Activated CD8-positive, alpha-beta T cell treated with anti-CD3 and anti-CD28 coated beads for 36 hours (primary cell): ENCODE measurements around the gene PDE3B. TPM values are rescaled to one million over a fixed set of nuclear protein-coding genes. Genes with fewer than 3 reads are reported as not detected.
"Not testable (repeated sequence)": the region's sequence is repeated elsewhere in the genome, so short reads cannot be mapped to it uniquely, and the experiment has no call there.

Experiments
- ATAC-seq: fragments of 200-7000 bp; cut with Tn5 transposase; one replicate; pipeline ENCODE4 v1.10.0; 2021; ENCODE audit warnings: mild to moderate bottlenecking, moderate library complexity
- CTCF ChIA-PET: fragments of 350-600 bp; sonication (Branson Sonifier 250); formaldehyde crosslinking; loops from one replicate; lab custom pipeline; 2021; ENCODE audit warnings: antibody characterized with exemption; lab: Charles Lee
- POLR2A ChIA-PET: fragments of 350-600 bp; sonication (Branson Sonifier 250); formaldehyde crosslinking; loops from one replicate; lab custom pipeline; 2021; ENCODE audit warnings: antibody characterized with exemption; lab: Charles Lee
- DNase-seq: peaks from one replicate; pipeline ENCODE4 v3.0.0-alpha.2; 2020
- H3K27ac Mint-ChIP-seq: one replicate; pipeline ENCODE4 v1.8.0; 2021; ENCODE audit warnings: mild to moderate bottlenecking, mixed read lengths
- H3K27me3 Mint-ChIP-seq: one replicate; pipeline ENCODE4 v1.8.0; 2021; ENCODE audit warnings: mixed read lengths
- H3K36me3 Mint-ChIP-seq: one replicate; pipeline ENCODE4 v1.8.0; 2021; ENCODE audit warnings: low read depth, mixed read lengths
- H3K4me1 Mint-ChIP-seq: one replicate; pipeline ENCODE4 v1.8.0; 2021; ENCODE audit warnings: low read depth, mixed read lengths
- H3K4me3 Mint-ChIP-seq: one replicate; pipeline ENCODE4 v1.8.0; 2021; ENCODE audit warnings: mild to moderate bottlenecking, moderate library complexity, mixed read lengths
- H3K9me3 Mint-ChIP-seq: one replicate; pipeline ENCODE4 v1.8.0; 2021; ENCODE audit warnings: mixed read lengths
- CTCF ChIP-seq: fragments of 200-600 bp; IDR thresholded peaks from one replicate; pipeline ENCODE4 v1.8.0; 2022; ENCODE audit warnings: antibody characterized with exemption, mild to moderate bottlenecking
- intact Hi-C: fragments of 100-400 bp; cut with micrococcal nuclease; formaldehyde crosslinking; loops from one replicate; pipeline ENCODE4 v1.10.0; 2022
- total RNA-seq, 2 experiments: library from RNA; stranded (reverse); gene quantifications; one replicate each; pipeline ENCODE4 v1.2.3, GENCODE V29; 2021

Gene PDE3B
- total RNA-seq, 2 experiments from 2014 or later, result 42.3 to 43.1 TPM

- CTCF ChIA-PET, result interaction anchor here (1.1 kb wide), 1 partner anchor 281 kb away, joined by 3 read pairs; no protein-coding TSS in a partner anchor
- POLR2A ChIA-PET, result interaction anchor here (1.1 to 1.3 kb wide), 2 partner anchors 10 to 18 kb away, joined by 3 to 5 read pairs; no protein-coding TSS in a partner anchor
- H3K27ac Mint-ChIP-seq, result peak overlapping the region; percentile 50
- H3K9me3 Mint-ChIP-seq, result peaks cover 7% of the 10 kb centered on the region
- no peak for ATAC-seq
- intact Hi-C loops, result no loop called here
- peaks cover 55% of the 10 kb centered on the region for H3K4me1 Mint-ChIP-seq
- H3K27me3 Mint-ChIP-seq, result no peaks in the 10 kb centered on the region
- no peak overlapping the region for H3K4me3 Mint-ChIP-seq
- TF ChIP-seq CTCF, result no peak
- peaks cover 60% of the 10 kb centered on the region for H3K36me3 Mint-ChIP-seq
- no peak for DNase-seq
These were observed 17.0 kb upstream of the PDE3B start for GRCh38 chr11:14626650-14627049.

GRCh38 chr11:14633506-14634224, 9.9 kb upstream of the PDE3B start:
- Mint-ChIP-seq H3K36me3 (peaks cover 56% of the 10 kb centered on the region), H3K4me1 (peaks cover 48% of the 10 kb centered on the region), H3K27ac (peak overlapping the region; percentile 61), H3K9me3 (peaks cover 31% of the 10 kb centered on the region)
- H3K27me3 Mint-ChIP-seq, H3K4me3 Mint-ChIP-seq, POLR2A ChIA-PET, DNase-seq, intact Hi-C loops, ATAC-seq: not testable (repeated sequence)
- CTCF ChIA-PET, result interaction anchor here (1.5 to 2.8 kb wide), 3 partner anchors 11 to 103 kb away, joined by 3 to 9 read pairs (median 7); partner anchors contain the start of gene PDE3B

- no peak for TF ChIP-seq CTCF
- peaks cover 62% of the 10 kb centered on the region for H3K36me3 Mint-ChIP-seq
- ChIA-PET CTCF (interaction anchor here (0.9 to 2.8 kb wide), 5 partner anchors 9 to 156 kb away, joined by 3 to 9 read pairs (median 3); partner anchors contain the start of gene PDE3B), POLR2A (interaction anchor here (0.9 kb wide), 1 partner anchor 10 kb away, joined by 5 read pairs; no protein-coding TSS in a partner anchor)
- H3K4me3 Mint-ChIP-seq, result no peak overlapping the region
- intact Hi-C loops, result no loop called here
- DNase-seq, result no peak
- H3K27ac Mint-ChIP-seq, result peak overlapping the region; percentile 85
- no peak for ATAC-seq
- H3K9me3 Mint-ChIP-seq, result peaks cover 31% of the 10 kb centered on the region
- H3K27me3 Mint-ChIP-seq, result no peaks in the 10 kb centered on the region
- peaks cover 55% of the 10 kb centered on the region for H3K4me1 Mint-ChIP-seq
These were observed 8.8 kb upstream of the PDE3B start for GRCh38 chr11:14634813-14635212.

- ChIA-PET POLR2A (interaction anchor here (2.4 kb wide), 1 partner anchor 9 kb away, joined by 9 read pairs; the partner anchor contains the start of gene PDE3B), CTCF (interaction anchor here (0.9 to 2.8 kb wide), 5 partner anchors 9 to 155 kb away, joined by 3 to 9 read pairs (median 3); partner anchors contain the start of gene PDE3B)
- peak overlapping the region; percentile 85 for H3K27ac Mint-ChIP-seq
- ATAC-seq (peak; percentile 41), DNase-seq (no peak)
- intact Hi-C loops, result no loop called here
- peaks cover 62% of the 10 kb centered on the region for H3K4me1 Mint-ChIP-seq
- TF ChIP-seq CTCF, result no peak
- peaks cover 31% of the 10 kb centered on the region for H3K9me3 Mint-ChIP-seq
- no peaks in the 10 kb centered on the region for H3K27me3 Mint-ChIP-seq
- no peak overlapping the region for H3K4me3 Mint-ChIP-seq
- peaks cover 65% of the 10 kb centered on the region for H3K36me3 Mint-ChIP-seq
These were observed 8.1 kb upstream of the PDE3B start for GRCh38 chr11:14635546-14635945.

GRCh38 chr11:14636119-14636518, 7.5 kb upstream of the PDE3B start:
- Mint-ChIP-seq H3K4me1 (peaks cover 65% of the 10 kb centered on the region), H3K9me3 (peaks cover 29% of the 10 kb centered on the region), H3K27ac (peak overlapping the region; percentile 91), H3K36me3 (peaks cover 68% of the 10 kb centered on the region), H3K27me3 (no peaks in the 10 kb centered on the region), H3K4me3 (peak overlapping the region; percentile 37)
- TF ChIP-seq CTCF, result no peak
- ATAC-seq, result peak; percentile 53
- peak; percentile 34 for DNase-seq
- CTCF ChIA-PET, result interaction anchor here (0.8 to 2.8 kb wide), 6 partner anchors 12 to 269 kb away, joined by 3 to 9 read pairs (median 4); no protein-coding TSS in a partner anchor
- POLR2A ChIA-PET, result interaction anchor here (1.1 to 2.4 kb wide), 2 partner anchors 8 to 10 kb away, joined by 3 to 9 read pairs; partner anchors contain the start of gene PDE3B
- intact Hi-C loops, result no loop called here
